HEK293 (cell line): ENCODE measurements around the gene TP73.

ENCODE experiments used
- GLI4 ChIP-seq: fragments of 450-650 bp; formaldehyde crosslinking; IDR thresholded peaks from 2 replicates; pipeline ENCODE4 v1.5.1; 2016; ENCODE audit warnings: missing biosample characterization, missing genetic modification characterization
- GLIS1 ChIP-seq: fragments of 450-650 bp; formaldehyde crosslinking; IDR thresholded peaks from 2 replicates; pipeline ENCODE4 v1.5.1; 2016; ENCODE audit warnings: missing biosample characterization, missing genetic modification characterization
- HIC1 ChIP-seq: fragments of 450-650 bp; formaldehyde crosslinking; IDR thresholded peaks from 2 replicates; pipeline ENCODE4 v1.5.1; 2016; ENCODE audit warnings: missing biosample characterization, missing genetic modification characterization
- KLF10 ChIP-seq: fragments of 450-650 bp; IDR thresholded peaks from 2 replicates; pipeline ENCODE4 v1.5.1; 2018; ENCODE audit warnings: missing biosample characterization, mild to moderate bottlenecking, missing genetic modification characterization
- KLF8 ChIP-seq: fragments of 450-650 bp; formaldehyde crosslinking; IDR thresholded peaks from 2 replicates; pipeline ENCODE4 v1.5.1; 2016; ENCODE audit warnings: missing biosample characterization, missing genetic modification characterization
- SP2 ChIP-seq: fragments of 450-650 bp; formaldehyde crosslinking; IDR thresholded peaks from 2 replicates; pipeline ENCODE4 v1.5.1; 2016; ENCODE audit warnings: missing biosample characterization, missing genetic modification characterization
- ZBTB11 ChIP-seq: fragments of 450-650 bp; formaldehyde crosslinking; conservative IDR thresholded peaks from 2 replicates; pipeline ENCODE4 v1.5.1; 2016; ENCODE audit warnings: low read depth, missing biosample characterization, missing genetic modification characterization
- ZBTB26 ChIP-seq: fragments of 450-650 bp; formaldehyde crosslinking; optimal IDR thresholded peaks from 2 replicates; pipeline ENCODE3; 2016; ENCODE audit warnings: missing biosample characterization, mild to moderate bottlenecking, missing genetic modification characterization
- ZBTB8A ChIP-seq: fragments of 450-650 bp; formaldehyde crosslinking; IDR thresholded peaks from 2 replicates; pipeline ENCODE4 v1.5.1; 2016; ENCODE audit warnings: missing biosample characterization, missing genetic modification characterization
- ZFP69B ChIP-seq: fragments of 450-650 bp; formaldehyde crosslinking; IDR thresholded peaks from 2 replicates; pipeline ENCODE4 v1.5.1; 2016; ENCODE audit warnings: missing biosample characterization, missing genetic modification characterization
- ZNF10 ChIP-seq: fragments of 450-650 bp; formaldehyde crosslinking; IDR thresholded peaks from 2 replicates; pipeline ENCODE4 v1.5.1; 2017; ENCODE audit warnings: missing biosample characterization, missing genetic modification characterization
- ZNF114 ChIP-seq: fragments of 450-650 bp; formaldehyde crosslinking; IDR thresholded peaks from 2 replicates; pipeline ENCODE4 v1.5.0; 2017; ENCODE audit warnings: missing biosample characterization, missing genetic modification characterization
- ZNF169 ChIP-seq: fragments of 450-650 bp; formaldehyde crosslinking; IDR thresholded peaks from 2 replicates; pipeline ENCODE4 v1.5.1; 2016; ENCODE audit warnings: missing biosample characterization, missing genetic modification characterization
- ZNF175 ChIP-seq: fragments of 450-650 bp; formaldehyde crosslinking; IDR thresholded peaks from 2 replicates; pipeline ENCODE4 v1.5.1; 2016; ENCODE audit warnings: missing biosample characterization, missing genetic modification characterization
- ZNF274 ChIP-seq, 2 experiments: fragments of 200-500 bp in 1 of 2; fragments of 450-650 bp in 1 of 2; sonication (Bioruptor generic) in 1 of 2; formaldehyde crosslinking in 1 of 2; IDR thresholded peaks; 2 replicates each; pipeline versions ENCODE4 v1.5.1 to v1.6.1; 2014 to 2016; ENCODE audit warnings: borderline replicate concordance in 1 of 2, inconsistent platforms in 1 of 2, low read length in 1 of 2, missing biosample characterization in 1 of 2, missing genetic modification characterization in 1 of 2
- ZNF335 ChIP-seq: fragments of 450-650 bp; formaldehyde crosslinking; conservative IDR thresholded peaks from 2 replicates; pipeline ENCODE4 v1.5.1; 2016; ENCODE audit warnings: missing biosample characterization, missing genetic modification characterization
- ZNF341 ChIP-seq: fragments of 450-650 bp; formaldehyde crosslinking; IDR thresholded peaks from 2 replicates; pipeline ENCODE4; 2016; ENCODE audit warnings: low read depth, missing biosample characterization, missing genetic modification characterization
- ZNF404 ChIP-seq: fragments of 450-650 bp; formaldehyde crosslinking; IDR thresholded peaks from 2 replicates; pipeline ENCODE4 v1.5.1; 2017; ENCODE audit warnings: missing biosample characterization, missing genetic modification characterization
- ZNF521 ChIP-seq: fragments of 450-650 bp; formaldehyde crosslinking; IDR thresholded peaks from 2 replicates; pipeline ENCODE4 v1.5.1; 2017; ENCODE audit warnings: missing biosample characterization, mild to moderate bottlenecking, missing genetic modification characterization
- ZNF610 ChIP-seq: fragments of 450-650 bp; formaldehyde crosslinking; IDR thresholded peaks from 2 replicates; pipeline ENCODE4 v1.5.1; 2016; ENCODE audit warnings: missing biosample characterization, missing genetic modification characterization, borderline replicate concordance
- ZNF645 ChIP-seq: fragments of 450-650 bp; formaldehyde crosslinking; IDR thresholded peaks from 2 replicates; pipeline ENCODE4; 2016; ENCODE audit warnings: missing biosample characterization, missing genetic modification characterization
- ZNF707 ChIP-seq: fragments of 450-650 bp; formaldehyde crosslinking; IDR thresholded peaks from 2 replicates; pipeline ENCODE4 v1.5.1; 2016; ENCODE audit warnings: missing biosample characterization, missing genetic modification characterization
- ZSCAN30 ChIP-seq: fragments of 450-650 bp; IDR thresholded peaks from 2 replicates; pipeline ENCODE4 v1.5.1; 2018; ENCODE audit warnings: missing biosample characterization, mild to moderate bottlenecking, missing genetic modification characterization, moderate library complexity
- TF ChIP-seq, protein P1 (sequence below): fragments of 450-650 bp; formaldehyde crosslinking; IDR thresholded peaks from 2 replicates; pipeline ENCODE4 v1.5.1; 2016; ENCODE audit warnings: missing biosample characterization, missing genetic modification characterization
- TF ChIP-seq, protein P2 (sequence below): fragments of 450-650 bp; formaldehyde crosslinking; IDR thresholded peaks from 2 replicates; pipeline ENCODE4 v1.5.1; 2016; ENCODE audit warnings: missing biosample characterization, missing genetic modification characterization

Gene TP73

DNA sequence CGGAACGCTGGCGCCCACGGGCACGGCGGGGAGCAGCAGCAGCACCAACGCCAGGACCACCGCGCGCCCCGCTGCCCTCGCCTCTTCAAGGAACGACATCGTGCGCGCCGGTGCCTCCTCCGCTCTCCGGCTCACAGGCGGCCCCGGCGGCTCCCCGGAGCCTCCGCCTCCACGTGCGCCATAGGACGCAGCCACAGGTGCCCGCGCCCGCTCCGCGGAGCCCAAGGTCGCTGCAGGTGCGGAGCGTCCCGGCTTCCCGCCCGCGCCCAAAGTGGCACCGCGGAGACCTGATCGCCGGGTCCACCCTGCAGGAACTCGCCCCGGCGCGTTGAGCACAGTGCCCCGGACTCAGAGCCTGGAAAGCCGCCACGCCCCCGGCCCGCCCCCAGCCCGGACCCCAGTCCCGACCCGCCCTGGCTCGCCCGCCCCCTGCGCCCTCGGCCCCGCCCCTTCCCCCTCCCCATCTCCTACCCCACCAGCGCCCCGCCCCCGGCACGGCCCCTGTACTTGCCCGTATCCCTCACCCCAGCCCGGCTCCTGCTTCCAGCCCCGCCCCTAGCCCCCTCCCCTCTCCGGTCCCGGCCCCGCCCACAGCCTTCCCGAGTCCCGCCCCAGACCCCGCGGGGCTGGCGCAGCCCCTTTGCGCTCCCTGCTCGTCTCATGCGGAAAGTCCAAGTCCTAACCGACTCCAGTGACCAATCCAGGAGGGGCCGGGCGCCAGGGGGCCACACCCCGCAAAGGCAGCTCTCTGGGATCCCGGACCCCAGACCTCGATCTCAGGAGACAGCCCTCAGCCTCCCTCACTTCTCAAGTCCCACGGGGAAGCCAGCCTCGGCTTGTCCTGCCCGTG, 40.9 kb upstream of the TP73 start, which contains the start of gene MEGF6 (continued):
- TF ChIP-seq, protein P1, sequence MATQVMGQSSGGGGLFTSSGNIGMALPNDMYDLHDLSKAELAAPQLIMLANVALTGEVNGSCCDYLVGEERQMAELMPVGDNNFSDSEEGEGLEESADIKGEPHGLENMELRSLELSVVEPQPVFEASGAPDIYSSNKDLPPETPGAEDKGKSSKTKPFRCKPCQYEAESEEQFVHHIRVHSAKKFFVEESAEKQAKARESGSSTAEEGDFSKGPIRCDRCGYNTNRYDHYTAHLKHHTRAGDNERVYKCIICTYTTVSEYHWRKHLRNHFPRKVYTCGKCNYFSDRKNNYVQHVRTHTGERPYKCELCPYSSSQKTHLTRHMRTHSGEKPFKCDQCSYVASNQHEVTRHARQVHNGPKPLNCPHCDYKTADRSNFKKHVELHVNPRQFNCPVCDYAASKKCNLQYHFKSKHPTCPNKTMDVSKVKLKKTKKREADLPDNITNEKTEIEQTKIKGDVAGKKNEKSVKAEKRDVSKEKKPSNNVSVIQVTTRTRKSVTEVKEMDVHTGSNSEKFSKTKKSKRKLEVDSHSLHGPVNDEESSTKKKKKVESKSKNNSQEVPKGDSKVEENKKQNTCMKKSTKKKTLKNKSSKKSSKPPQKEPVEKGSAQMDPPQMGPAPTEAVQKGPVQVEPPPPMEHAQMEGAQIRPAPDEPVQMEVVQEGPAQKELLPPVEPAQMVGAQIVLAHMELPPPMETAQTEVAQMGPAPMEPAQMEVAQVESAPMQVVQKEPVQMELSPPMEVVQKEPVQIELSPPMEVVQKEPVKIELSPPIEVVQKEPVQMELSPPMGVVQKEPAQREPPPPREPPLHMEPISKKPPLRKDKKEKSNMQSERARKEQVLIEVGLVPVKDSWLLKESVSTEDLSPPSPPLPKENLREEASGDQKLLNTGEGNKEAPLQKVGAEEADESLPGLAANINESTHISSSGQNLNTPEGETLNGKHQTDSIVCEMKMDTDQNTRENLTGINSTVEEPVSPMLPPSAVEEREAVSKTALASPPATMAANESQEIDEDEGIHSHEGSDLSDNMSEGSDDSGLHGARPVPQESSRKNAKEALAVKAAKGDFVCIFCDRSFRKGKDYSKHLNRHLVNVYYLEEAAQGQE (tag by site-specific recombination), result no peak
- TF ChIP-seq ZNF274 (IDR thresholded peaks at IDR 0.05; ENCODE audit: low read length), result no peak
- no peak for TF ChIP-seq ZNF274 (tag by site-specific recombination; IDR thresholded peaks at IDR 0.05; ENCODE audit: borderline replicate concordance)
- TF ChIP-seq ZNF610 (tag by site-specific recombination), result no peak
- TF ChIP-seq SP2 (tag by site-specific recombination), result peak; percentile 68
- no peak for TF ChIP-seq ZNF645 (tag by site-specific recombination)
- no peak for TF ChIP-seq ZNF175 (tag by site-specific recombination)
- no peak for TF ChIP-seq ZSCAN30 (tag by site-specific recombination)
- TF ChIP-seq KLF8 (tag by site-specific recombination), result peak; percentile 17; the same call in 1 of the 2 replicates
- no peak for TF ChIP-seq ZNF521 (tag by site-specific recombination)
- peak; percentile 12; the same call in 1 of the 2 replicates for TF ChIP-seq HIC1 (tag by site-specific recombination)
- no peak for TF ChIP-seq ZNF707 (tag by site-specific recombination)
- TF ChIP-seq ZBTB26 (tag by site-specific recombination), result peak; percentile 84
- no peak for TF ChIP-seq ZNF10 (tag by site-specific recombination)
- TF ChIP-seq ZNF114 (tag by site-specific recombination), result no peak
- TF ChIP-seq GLI4, result no peak
- no peak for TF ChIP-seq ZNF341 (tag by site-specific recombination)
- TF ChIP-seq ZBTB11, result no peak
- peak; percentile 83; the same call in 1 of the 2 replicates for TF ChIP-seq KLF10 (tag by site-specific recombination)
- peak; percentile 45; the same call in 1 of the 2 replicates for TF ChIP-seq ZFP69B (tag by site-specific recombination)
- TF ChIP-seq ZNF169, result no peak
- TF ChIP-seq, protein P2, sequence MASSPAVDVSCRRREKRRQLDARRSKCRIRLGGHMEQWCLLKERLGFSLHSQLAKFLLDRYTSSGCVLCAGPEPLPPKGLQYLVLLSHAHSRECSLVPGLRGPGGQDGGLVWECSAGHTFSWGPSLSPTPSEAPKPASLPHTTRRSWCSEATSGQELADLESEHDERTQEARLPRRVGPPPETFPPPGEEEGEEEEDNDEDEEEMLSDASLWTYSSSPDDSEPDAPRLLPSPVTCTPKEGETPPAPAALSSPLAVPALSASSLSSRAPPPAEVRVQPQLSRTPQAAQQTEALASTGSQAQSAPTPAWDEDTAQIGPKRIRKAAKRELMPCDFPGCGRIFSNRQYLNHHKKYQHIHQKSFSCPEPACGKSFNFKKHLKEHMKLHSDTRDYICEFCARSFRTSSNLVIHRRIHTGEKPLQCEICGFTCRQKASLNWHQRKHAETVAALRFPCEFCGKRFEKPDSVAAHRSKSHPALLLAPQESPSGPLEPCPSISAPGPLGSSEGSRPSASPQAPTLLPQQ (tag by site-specific recombination), result peak; percentile 71
- peak; percentile 54 for TF ChIP-seq ZNF335 (tag by site-specific recombination)
- TF ChIP-seq ZBTB8A (tag by site-specific recombination), result peak; percentile 55
- TF ChIP-seq ZNF404, result no peak
- peak; percentile 76 for TF ChIP-seq GLIS1 (tag by site-specific recombination)
